H1 (cell line): ENCODE results near the gene IFT81. TPM values are rescaled to one million over a fixed set of nuclear protein-coding genes. Genes with fewer than 3 reads are reported as not detected.

Source experiments
- CTCF ChIA-PET: fragments of 300-600 bp; sonication (Branson Sonifier 250); formaldehyde crosslinking; loops from one replicate; lab custom pipeline; 2021; ENCODE audit not compliant: partially characterized antibody; lab: Charles Lee
- POLR2A ChIA-PET: fragments of 300-600 bp; sonication (Branson Sonifier 250); formaldehyde crosslinking; loops from one replicate; lab custom pipeline; 2021; ENCODE audit warnings: inconsistent platforms; ENCODE audit not compliant: partially characterized antibody; lab: Charles Lee
- DNase-seq, 2 experiments: peaks; one replicate each; pipeline versions ENCODE4 v3.0.0 to v3.0.0-alpha.2; 2010 to 2022; ENCODE audit warnings: low spot score in 2 of 2, low read depth in 1 of 2, mixed read lengths in 1 of 2
- FAIRE-seq: peaks from 2 replicates; lab custom pipeline; 2011; peaks lifted over from hg19 to GRCh38; lab: Jason Lieb, UNC
- H2AFZ ChIP-seq: 2 replicates; pipeline ENCODE4 v1.8.1; 2012; ENCODE audit warnings: low read length, inconsistent platforms
- H2AK5ac ChIP-seq: 2 replicates; pipeline ENCODE4 v1.6.1; 2013; ENCODE audit warnings: low read depth, low read length
- H2BK120ac ChIP-seq: replicated peaks from 2 replicates; pipeline ENCODE3; 2013; ENCODE audit warnings: low read depth, low read length, inconsistent platforms
- H2BK12ac ChIP-seq: 2 replicates; pipeline ENCODE4 v1.6.1; 2013; ENCODE audit warnings: low read depth, low read length
- H2BK15ac ChIP-seq: 2 replicates; pipeline ENCODE4 v1.6.1; 2013; ENCODE audit warnings: low read length
- H2BK20ac ChIP-seq: 2 replicates; pipeline ENCODE4 v1.6.1; 2013; ENCODE audit warnings: low read length
- H2BK5ac ChIP-seq: 2 replicates; pipeline ENCODE4 v1.6.1; 2013; ENCODE audit warnings: low read depth, low read length
- H3K14ac ChIP-seq: 2 replicates; pipeline ENCODE4 v1.6.1; 2013; ENCODE audit warnings: inconsistent platforms; ENCODE audit not compliant: insufficient read length
- H3K18ac ChIP-seq: 2 replicates; pipeline ENCODE4 v1.6.1; 2013; ENCODE audit warnings: low read length; ENCODE audit errors: extremely low read depth
- H3K23ac ChIP-seq: 2 replicates; pipeline ENCODE4 v1.6.1; 2013; ENCODE audit warnings: inconsistent platforms; ENCODE audit not compliant: insufficient read length
- H3K23me2 ChIP-seq: 2 replicates; pipeline ENCODE4 v1.6.1; 2013; ENCODE audit warnings: low read depth, low read length
- H3K27ac ChIP-seq: 2 replicates; pipeline ENCODE4 v1.6.1; 2011; ENCODE audit warnings: low read depth, low read length, inconsistent platforms
- H3K27me3 ChIP-seq, 4 experiments: replicated peaks in 1 of 4; 1 replicate in 1 of 4; 2 replicates in 3 of 4; pipeline versions ENCODE4 v1.6.1 to v1.8.1; 2011 to 2013; ENCODE audit warnings: low read length in 3 of 4, mild to moderate bottlenecking in 3 of 4, inconsistent platforms in 2 of 4, mixed read lengths in 2 of 4, moderate library complexity in 1 of 4; ENCODE audit not compliant: control insufficient read depth in 3 of 4, insufficient read depth in 3 of 4; ENCODE audit errors: extremely low read depth in 1 of 4
- H3K36me3 ChIP-seq, 4 experiments: 2 replicates each; pipeline versions ENCODE4 v1.6.1 to v1.8.1; 2011 to 2013; ENCODE audit warnings: mild to moderate bottlenecking in 4 of 4, low read length in 3 of 4, moderate library complexity in 2 of 4, control low read depth in 1 of 4, inconsistent platforms in 1 of 4; ENCODE audit not compliant: insufficient read depth in 4 of 4, control insufficient read depth in 2 of 4
- H3K4ac ChIP-seq: replicated peaks from 2 replicates; pipeline ENCODE3; 2013; ENCODE audit warnings: low read length, low read depth, mixed read lengths, inconsistent platforms; ENCODE audit not compliant: insufficient read length
- H3K4me1 ChIP-seq, 4 experiments: replicated peaks in 1 of 4; 1 replicate in 1 of 4; 2 replicates in 3 of 4; pipeline versions ENCODE4 v1.6.1 to v1.8.1; 2011 to 2013; ENCODE audit warnings: low read length in 3 of 4, inconsistent platforms in 2 of 4, mixed read lengths in 1 of 4; ENCODE audit not compliant: insufficient read depth in 4 of 4, control insufficient read depth in 3 of 4
- H3K4me2 ChIP-seq, 2 experiments: 2 replicates each; pipeline versions ENCODE4 v1.6.1 to v1.8.1; 2011 to 2013; ENCODE audit warnings: low read depth in 2 of 2, low read length in 2 of 2, control low read depth in 1 of 2, inconsistent platforms in 1 of 2, mild to moderate bottlenecking in 1 of 2; ENCODE audit not compliant: insufficient read depth in 1 of 2
- H3K4me3 ChIP-seq, 4 experiments: fragments of 200-600, 300-600 bp in 1 of 4; sonication (generic), shearing (Covaris generic), sonication (Bioruptor Twin) in 1 of 4; 2 replicates each; pipeline versions ENCODE4 v1.5.1 to v1.8.1; 2011 to 2016; ENCODE audit warnings: low read length in 4 of 4, low read depth in 3 of 4, control low read depth in 2 of 4, inconsistent platforms in 2 of 4, mild to moderate bottlenecking in 2 of 4, mixed read lengths in 1 of 4, moderate library complexity in 1 of 4; ENCODE audit not compliant: insufficient read depth in 2 of 4; ENCODE audit errors: extremely low read depth in 1 of 4
- H3K56ac ChIP-seq: replicated peaks from 2 replicates; pipeline ENCODE3; 2013; ENCODE audit warnings: low read depth, mild to moderate bottlenecking, mixed read lengths, low read length, inconsistent platforms; ENCODE audit not compliant: insufficient read length
- H3K79me1 ChIP-seq: 2 replicates; pipeline ENCODE4 v1.6.1; 2013; ENCODE audit warnings: low read depth, low read length, control low read depth
- H3K79me2 ChIP-seq, 2 experiments: 2 replicates each; pipeline versions ENCODE4 v1.6.1 to v1.8.1; 2012 to 2013; ENCODE audit warnings: low read length in 2 of 2, mild to moderate bottlenecking in 2 of 2, inconsistent platforms in 1 of 2; ENCODE audit not compliant: insufficient read depth in 2 of 2, control insufficient read depth in 1 of 2
- H3K9ac ChIP-seq, 4 experiments: replicated peaks in 1 of 4; 1 replicate in 1 of 4; 2 replicates in 3 of 4; pipeline versions ENCODE4 v1.6.1 to v1.8.1; 2011 to 2013; ENCODE audit warnings: low read depth in 3 of 4, low read length in 3 of 4, control low read depth in 2 of 4, mild to moderate bottlenecking in 2 of 4, moderate library complexity in 2 of 4, inconsistent platforms in 1 of 4; ENCODE audit errors: extremely low read depth in 1 of 4
- H3K9me3 ChIP-seq, 2 experiments: 2 replicates each; pipeline versions ENCODE4 v1.6.1 to v1.8.1; 2012 to 2013; ENCODE audit warnings: mild to moderate bottlenecking in 2 of 2, moderate library complexity in 2 of 2, control low read depth in 1 of 2, inconsistent platforms in 1 of 2, low read depth in 1 of 2, low read length in 1 of 2, mixed read lengths in 1 of 2; ENCODE audit not compliant: insufficient read depth in 2 of 2
- H4K20me1 ChIP-seq, 2 experiments: replicated peaks in 1 of 2; 2 replicates each; pipeline versions ENCODE3 to v1.8.1; 2011 to 2013; ENCODE audit warnings: inconsistent platforms in 2 of 2, low read length in 2 of 2, mild to moderate bottlenecking in 1 of 2; ENCODE audit not compliant: insufficient read depth in 2 of 2, control insufficient read depth in 1 of 2
- H4K5ac ChIP-seq: 2 replicates; pipeline ENCODE4 v1.6.1; 2013; ENCODE audit warnings: low read length, low read depth, mixed read lengths, inconsistent platforms; ENCODE audit not compliant: insufficient read length
- H4K8ac ChIP-seq: 2 replicates; pipeline ENCODE4 v1.8.0; 2013; ENCODE audit warnings: mild to moderate bottlenecking, moderate library complexity, low read length, inconsistent platforms; ENCODE audit not compliant: insufficient read depth; ENCODE audit errors: extremely low read depth
- H4K91ac ChIP-seq: replicated peaks from 2 replicates; pipeline ENCODE3; 2013; ENCODE audit warnings: low read length, mixed read lengths, inconsistent platforms; ENCODE audit not compliant: insufficient read length
- FOSL1 ChIP-seq: IDR thresholded peaks from 2 replicates; pipeline ENCODE4 v1.6.1; 2011; ENCODE audit warnings: mild to moderate bottlenecking, low read depth, low read length, moderate library complexity; ENCODE audit not compliant: insufficient read depth
- WGBS, 2 experiments: shearing (Covaris generic) in 1 of 2; methylation state at CpG; one replicate each; pipeline versions ENCODE4 v1.1.6 to v1.1.7; 2013 to 2015; ENCODE audit warnings: low lambda C conversion rate in 2 of 2, mixed read lengths in 2 of 2, inconsistent platforms in 1 of 2, low coverage in 1 of 2, missing lambda C conversion rate in 1 of 2; ENCODE audit not compliant: insufficient replicate concordance in 2 of 2, insufficient coverage in 1 of 2, insufficient read length in 1 of 2; ENCODE audit errors: extremely low coverage in 1 of 2, missing lambda C conversion rate in 1 of 2; 5-methylcytosine and 5-hydroxymethylcytosine counted together
- polyA plus RNA-seq, 7 experiments: library from polyadenylated mRNA; depleted of rRNA in 3 of 7; stranded (reverse) in 5 of 7; unstranded in 2 of 7; fragments of >200 nt in 5 of 7; fragments of 200-250 nt in 2 of 7; gene quantifications; 1 replicate in 5 of 7; 2 replicates in 1 of 7; 4 replicates in 1 of 7; pipeline versions ENCODE4 v1.2.1 to v1.2.3, GENCODE V29; 2011 to 2013; ENCODE audit warnings: missing spikeins in 2 of 7, mixed read lengths in 2 of 7
- total RNA-seq: library from RNA; stranded (reverse); fragmentation: NEBNext Ultra II Directional; extraction: Animal tissue kit (Norgen Biotek cat#: 25700); gene quantifications from 2 replicates; pipeline ENCODE4 v1.2.1, GENCODE V29; 2021
- TF ChIP-seq, protein P1 (sequence below): IDR thresholded peaks from 2 replicates; pipeline ENCODE4 v1.6.1; 2011; ENCODE audit warnings: low read depth, mild to moderate bottlenecking, low read length; ENCODE audit not compliant: insufficient read depth

Gene IFT81
- total and polyA plus RNA-seq, 2 of the 8 experiments (the other 6 are each of a cell fraction or from before 2014, with no cell fraction given) = 4.1 to 14.5 TPM

DNA sequence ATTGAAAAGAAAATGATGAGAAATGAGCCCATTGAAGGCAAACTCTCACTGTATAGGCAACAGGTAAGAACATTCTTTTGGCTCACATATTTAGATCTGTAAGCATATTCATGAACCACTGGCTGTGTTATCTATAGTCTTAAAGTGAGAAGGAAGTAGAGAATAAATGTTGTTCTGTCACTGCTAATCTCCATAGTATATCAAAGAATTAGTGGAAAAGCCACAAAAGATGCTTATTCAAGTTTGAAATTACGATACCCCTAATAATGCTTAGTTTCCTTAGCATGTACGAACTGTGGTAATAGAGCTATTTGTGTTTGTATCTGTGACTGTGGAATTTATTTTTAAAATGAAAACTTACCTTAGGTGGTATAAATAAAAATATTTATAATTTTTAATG, 22.8 kb downstream of the IFT81 start:
- H3K27ac ChIP-seq = no peak overlapping the region
- H3K14ac ChIP-seq = no peak overlapping the region
- H2BK120ac ChIP-seq = no peak overlapping the region
- H4K20me1 ChIP-seq = no peaks in the 10 kb centered on the region
- H4K8ac ChIP-seq = no peak overlapping the region
- no peak overlapping the region for H2BK12ac ChIP-seq
- no peak overlapping the region for H3K4me3 ChIP-seq
- no peak overlapping the region for H2BK5ac ChIP-seq
- no peak for DNase-seq
- H2BK15ac ChIP-seq = no peak overlapping the region
- CTCF ChIA-PET = interaction anchor here (0.6 kb wide), 1 partner anchor 31 kb away, joined by 5 read pairs; no protein-coding TSS in a partner anchor
- H3K27me3 ChIP-seq = no peaks in the 10 kb centered on the region
- H4K91ac ChIP-seq = no peak overlapping the region
- H3K36me3 ChIP-seq = peaks cover 0 to 17% (median 0%) of the 10 kb centered on the region in 4 experiments; a peak in 2 of 8 replicates
- H3K9ac ChIP-seq = no peak overlapping the region
- H3K4ac ChIP-seq = no peak overlapping the region
- WGBS, 2 experiments = 92% methylated on average over 2 of the region's 2 CpGs; no CpG with 5 or more reads in 1 of the 2 experiments
- no peak overlapping the region for H4K5ac ChIP-seq
- H3K79me1 ChIP-seq = no peaks in the 10 kb centered on the region
- H3K4me2 ChIP-seq = no peak overlapping the region
- no peak overlapping the region for H3K23ac ChIP-seq
- H2BK20ac ChIP-seq = no peak overlapping the region
- no peaks in the 10 kb centered on the region for H3K23me2 ChIP-seq
- no peak overlapping the region for H2AFZ ChIP-seq
- no peaks in the 10 kb centered on the region for H3K79me2 ChIP-seq
- POLR2A ChIA-PET = no interaction called here
- no peak for FAIRE-seq
- H2AK5ac ChIP-seq = no peak overlapping the region
- H3K9me3 ChIP-seq = no peaks in the 10 kb centered on the region
- no peak overlapping the region for H3K56ac ChIP-seq
- no peaks in the 10 kb centered on the region for H3K4me1 ChIP-seq
- no peak overlapping the region for H3K18ac ChIP-seq
- TF ChIP-seq, protein P1, sequence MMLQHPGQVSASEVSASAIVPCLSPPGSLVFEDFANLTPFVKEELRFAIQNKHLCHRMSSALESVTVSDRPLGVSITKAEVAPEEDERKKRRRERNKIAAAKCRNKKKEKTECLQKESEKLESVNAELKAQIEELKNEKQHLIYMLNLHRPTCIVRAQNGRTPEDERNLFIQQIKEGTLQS = no peak
- TF ChIP-seq FOSL1 = no peak
